Brain microvascular endothelial cell (primary cell): ENCODE results near the gene USP32.
A peak's percentile ranks its signal among the peaks of the same experiment; 100 is the strongest.

Experiments
- DNase-seq: peaks from one replicate; pipeline ENCODE4 v3.0.0-alpha.2; 2020
- H3K27ac ChIP-seq: fragments of 250-450 bp; sonication (Bioruptor Pico); 2 replicates; pipeline ENCODE4 v1.5.1; 2020; ENCODE audit warnings: mild to moderate bottlenecking, moderate library complexity
- H3K27me3 ChIP-seq: fragments of 250-450 bp; sonication (Bioruptor Pico); replicated peaks from 2 replicates; pipeline ENCODE4 v1.5.1; 2020; ENCODE audit warnings: mild to moderate bottlenecking
- H3K36me3 ChIP-seq: fragments of 250-450 bp; sonication (Bioruptor Pico); replicated peaks from 2 replicates; pipeline ENCODE4 v1.5.1; 2020; ENCODE audit warnings: mild to moderate bottlenecking
- H3K4me3 ChIP-seq: 2 replicates; pipeline ENCODE4 v1.5.1; 2011; ENCODE audit warnings: low read depth, mild to moderate bottlenecking, control low read depth, low read length, moderate library complexity
- CTCF ChIP-seq: IDR thresholded peaks from 2 replicates; pipeline ENCODE4 v1.5.1; 2011; ENCODE audit warnings: low read depth, mild to moderate bottlenecking, moderate library complexity, low read length, control low read depth, inconsistent platforms; ENCODE audit errors: missing control alignments
- in situ Hi-C: cut with HindIII; loops from 2 replicates; pipeline ENCODE4 v1.10.0; 2017; ENCODE audit warnings: low sequenced_read_pairs, low pct_ligation_motif_present

Gene USP32

GRCh38 chr17:60393840-60394723 lies 2.1 kb upstream of the USP32 start:
- TF ChIP-seq CTCF = no peak
- Histone ChIP-seq H3K27ac (no peak overlapping the region), H3K27me3 (no peaks in the 10 kb centered on the region), H3K4me3 (no peak overlapping the region), H3K36me3 (no peaks in the 10 kb centered on the region)
- DNase-seq = no peak
- in situ Hi-C loops = no loop called here

DNA sequence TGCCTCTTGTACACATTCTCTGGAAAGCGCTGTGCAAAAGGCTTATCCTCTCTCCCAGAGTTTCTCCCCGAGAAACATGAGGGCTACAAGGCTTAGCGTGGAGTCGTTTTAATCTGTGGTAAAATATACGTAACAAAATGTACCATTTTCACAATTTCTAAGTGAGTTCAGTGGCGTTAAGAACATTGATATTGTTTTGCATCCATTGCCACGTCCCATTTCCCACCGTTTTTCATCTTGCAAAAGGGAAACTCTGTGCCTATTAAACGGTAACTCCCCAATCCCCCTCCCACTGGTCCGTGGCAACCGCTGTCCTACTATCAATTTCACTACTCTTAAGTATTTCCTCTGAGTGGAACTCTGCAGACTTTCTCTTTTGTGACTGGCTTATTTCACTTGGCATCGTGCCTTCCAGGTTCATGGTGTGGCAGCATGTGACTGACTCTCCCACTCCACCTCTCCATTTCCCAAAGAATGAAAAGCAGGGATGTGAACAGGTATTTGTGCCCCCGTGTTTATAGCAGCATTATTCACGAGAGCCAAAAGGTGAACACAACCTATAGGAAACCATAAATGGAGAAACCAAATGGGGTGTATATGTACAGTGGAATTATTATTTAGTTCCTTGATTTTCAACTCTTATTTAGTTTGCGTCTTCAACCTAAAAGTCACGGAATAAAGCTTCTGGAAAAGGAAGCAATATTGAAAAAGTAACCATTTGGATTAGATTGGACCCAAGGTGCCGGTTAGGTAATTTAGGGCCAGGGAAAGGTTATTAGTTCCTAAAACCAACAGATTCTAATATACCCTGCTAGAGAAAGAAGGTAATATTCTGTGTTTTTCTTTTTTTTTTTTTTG lies 1.1 kb upstream of the USP32 start:
- H3K27me3 ChIP-seq = no peaks in the 10 kb centered on the region
- in situ Hi-C loops = no loop called here
- no peaks in the 10 kb centered on the region for H3K36me3 ChIP-seq
- DNase-seq = peak; percentile 67
- peak overlapping the region; percentile 88 for H3K27ac ChIP-seq
- TF ChIP-seq CTCF = no peak
- H3K4me3 ChIP-seq = peak overlapping the region; percentile 96

DNA sequence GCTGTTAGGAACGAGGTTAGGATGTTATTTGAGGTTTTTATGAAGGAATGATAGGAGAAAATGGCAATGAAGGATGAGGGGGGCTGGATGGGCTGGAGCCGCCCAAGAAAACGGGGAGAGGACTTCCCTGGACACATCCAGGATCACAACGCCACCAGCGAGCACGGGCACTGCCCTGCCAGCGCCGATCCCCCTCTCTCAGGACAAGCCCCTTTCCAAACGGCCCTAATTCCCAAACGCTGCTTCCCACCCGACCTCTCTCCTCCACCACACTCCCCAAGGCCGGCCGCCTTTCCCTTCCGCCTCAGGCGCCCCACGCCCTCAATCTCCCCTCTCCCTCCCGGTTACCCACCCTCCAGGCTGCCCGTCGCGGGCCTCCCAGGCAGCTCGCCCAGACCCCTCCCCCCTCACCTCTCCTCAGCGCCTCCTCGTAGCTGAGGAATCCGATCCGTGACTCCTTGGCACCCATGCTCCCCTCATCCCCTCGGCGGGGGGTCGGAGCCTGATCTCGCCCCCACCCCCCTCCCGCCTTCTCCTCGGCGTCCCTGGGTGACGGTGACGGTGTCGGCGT lies 377 bp downstream of the USP32 start:
- H3K36me3 ChIP-seq = no peaks in the 10 kb centered on the region
- no peaks in the 10 kb centered on the region for H3K27me3 ChIP-seq
- H3K4me3 ChIP-seq = peak overlapping the region; percentile 96
- in situ Hi-C loops = no loop called here
- no peak for DNase-seq
- no peak for TF ChIP-seq CTCF
- peak overlapping the region; percentile 88 for H3K27ac ChIP-seq

DNA sequence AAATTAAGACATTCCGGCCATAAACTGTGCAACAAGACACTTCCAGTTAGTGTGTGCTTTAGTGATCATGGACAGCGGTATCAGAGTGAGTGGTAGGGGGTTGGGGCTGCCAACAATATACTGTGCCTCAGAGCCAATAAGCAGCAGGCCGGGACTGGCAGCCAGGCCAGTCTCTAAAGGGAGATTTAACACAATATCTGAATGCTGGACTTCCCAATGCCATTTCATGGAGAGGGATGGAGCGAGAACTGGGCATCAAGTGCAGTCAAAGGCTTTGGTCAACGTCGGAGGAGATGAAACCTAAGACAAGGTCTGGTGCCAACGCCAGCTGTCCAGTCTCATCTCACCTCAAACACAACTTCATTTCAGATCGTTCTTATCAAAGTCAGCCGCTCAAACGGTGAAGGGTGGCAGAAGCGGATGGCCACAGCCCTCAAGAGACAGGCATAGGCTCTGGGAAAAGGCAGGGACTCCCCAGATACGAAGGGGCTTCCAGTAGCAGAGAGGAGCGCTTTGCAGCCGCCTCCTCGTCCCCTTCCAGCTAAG lies 935 bp downstream of the USP32 start:
- Histone ChIP-seq H3K27ac (peak overlapping the region; percentile 88), H3K36me3 (no peaks in the 10 kb centered on the region), H3K27me3 (no peaks in the 10 kb centered on the region), H3K4me3 (peak overlapping the region; percentile 96)
- in situ Hi-C loops = no loop called here
- DNase-seq = peak; percentile 24
- TF ChIP-seq CTCF = no peak

DNA sequence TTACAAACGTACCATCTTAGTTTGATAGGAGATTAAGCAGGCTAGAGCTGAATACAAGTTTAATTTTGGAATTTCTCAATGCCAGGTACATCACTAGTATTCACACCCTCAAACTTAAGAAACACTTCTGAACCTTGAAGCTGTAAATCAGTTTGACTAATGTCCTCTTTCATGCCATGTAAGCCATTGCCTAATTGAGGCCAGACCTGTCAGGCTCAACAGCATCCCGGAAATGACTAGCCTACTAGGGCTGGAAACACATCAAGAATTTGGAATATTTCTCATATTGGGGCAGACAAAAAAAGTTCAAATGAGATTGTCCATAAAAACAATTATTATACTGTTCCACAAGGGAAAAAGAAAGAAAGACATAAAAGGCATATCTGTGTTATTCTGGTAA lies 1.7 kb downstream of the USP32 start:
- H3K27ac ChIP-seq = no peak overlapping the region
- no peaks in the 10 kb centered on the region for H3K36me3 ChIP-seq
- H3K27me3 ChIP-seq = no peaks in the 10 kb centered on the region
- in situ Hi-C loops = no loop called here
- H3K4me3 ChIP-seq = peak overlapping the region; percentile 96
- DNase-seq = peak; percentile 26
- no peak for TF ChIP-seq CTCF
